Ishikawa (cell line): Measurements from ENCODE around the gene SYCP2.

Experiments used
- CEBPB ChIP-seq: IDR thresholded peaks from 2 replicates; pipeline ENCODE4 v1.6.1; 2012
- CREB1 ChIP-seq: IDR thresholded peaks from 2 replicates; pipeline ENCODE4 v1.6.1; 2012; ENCODE audit warnings: low read depth
- EGR1 ChIP-seq: IDR thresholded peaks from 2 replicates; pipeline ENCODE4 v1.6.1; 2012
- EP300 ChIP-seq: IDR thresholded peaks from 2 replicates; pipeline ENCODE4 v1.6.1; 2012; ENCODE audit warnings: borderline replicate concordance
- FOXM1 ChIP-seq: IDR thresholded peaks from 2 replicates; pipeline ENCODE4 v1.6.1; 2012; ENCODE audit warnings: low read depth, borderline replicate concordance
- MAX ChIP-seq: IDR thresholded peaks from 2 replicates; pipeline ENCODE4 v1.6.1; 2012
- NFIC ChIP-seq: IDR thresholded peaks from 2 replicates; pipeline ENCODE4 v1.6.1; 2012
- RAD21 ChIP-seq: IDR thresholded peaks from 2 replicates; pipeline ENCODE4 v1.6.1; 2012; ENCODE audit warnings: low read depth
- REST ChIP-seq: IDR thresholded peaks from 2 replicates; pipeline ENCODE4 v1.6.1; 2012; ENCODE audit warnings: low read depth, mild to moderate bottlenecking
- TAF1 ChIP-seq: IDR thresholded peaks from 2 replicates; pipeline ENCODE4 v1.6.1; 2012; ENCODE audit warnings: low read depth, mild to moderate bottlenecking
- TCF12 ChIP-seq: IDR thresholded peaks from 2 replicates; pipeline ENCODE4 v1.6.1; 2012; ENCODE audit warnings: low read depth
- TEAD4 ChIP-seq: IDR thresholded peaks from 2 replicates; pipeline ENCODE4 v1.6.1; 2012
- USF1 ChIP-seq: IDR thresholded peaks from 2 replicates; pipeline ENCODE4 v1.6.1; 2012
- YY1 ChIP-seq: IDR thresholded peaks from 2 replicates; pipeline ENCODE4 v1.6.1; 2012; ENCODE audit warnings: low read depth
- ZBTB7A ChIP-seq: IDR thresholded peaks from 2 replicates; pipeline ENCODE4 v1.6.1; 2012; ENCODE audit warnings: low read depth

SYCP2 gene

GRCh38 chr20:59829786-59830664 is 103.4 kb downstream of the SYCP2 start:
- TF ChIP-seq NFIC (no peak), TAF1 (no peak), USF1 (no peak), YY1 (no peak), CEBPB (no peak), RAD21 (no peak), EGR1 (no peak), TEAD4 (no peak), TCF12 (no peak), FOXM1 (no peak), ZBTB7A (no peak), EP300 (no peak), REST (no peak), MAX (no peak), CREB1 (no peak)

GRCh38 chr20:59829054-59829785 is 104.2 kb downstream of the SYCP2 start:
- TF ChIP-seq RAD21 (no peak), MAX (no peak), USF1 (no peak), CEBPB (no peak), EGR1 (no peak), CREB1 (no peak), ZBTB7A (no peak), NFIC (no peak), TAF1 (no peak), TCF12 (no peak), EP300 (no peak), REST (no peak), TEAD4 (no peak), FOXM1 (no peak)

- TF ChIP-seq CEBPB (no peak), TEAD4 (no peak), RAD21 (no peak), YY1 (no peak), EGR1 (no peak), REST (no peak), NFIC (no peak), TCF12 (no peak), CREB1 (no peak), EP300 (no peak), FOXM1 (no peak), MAX (no peak), USF1 (no peak), ZBTB7A (no peak), TAF1 (no peak)
Measured at GRCh38 chr20:59828125-59829053, 105.0 kb downstream of the SYCP2 start.
